CD14-positive monocyte (primary cell): Measurements from ENCODE around the gene HHEX. TPM values are rescaled to one million over a fixed set of nuclear protein-coding genes. Genes with fewer than 3 reads are reported as not detected.

Source experiments
- DNase-seq, 3 donors: peaks; one replicate each; pipeline ENCODE4 v3.0.0-alpha.2; 2011 to 2022
- H2AFZ ChIP-seq: 2 replicates; pipeline ENCODE4 v1.6.0; 2012; ENCODE audit warnings: mild to moderate bottlenecking, low read depth, low read length, inconsistent platforms; ENCODE audit not compliant: insufficient read depth, poor library complexity, severe bottlenecking
- H3K27ac ChIP-seq, 2 donors: 1 replicate in 1 of 2; 2 replicates in 1 of 2; pipeline ENCODE4 v1.5.1; 2012 to 2013; ENCODE audit warnings: low read length in 2 of 2, control low read depth in 1 of 2, inconsistent platforms in 1 of 2, low read depth in 1 of 2, mild to moderate bottlenecking in 1 of 2
- H3K27me3 ChIP-seq, 2 donors: one replicate each; pipeline versions ENCODE4 v1.6.0 to v1.6.1; 2011 to 2013; ENCODE audit warnings: low read length in 2 of 2; ENCODE audit not compliant: control insufficient read depth in 2 of 2, insufficient read depth in 2 of 2
- H3K36me3 ChIP-seq, 2 donors: replicated peaks in 1 of 2; 1 replicate in 1 of 2; 2 replicates in 1 of 2; pipeline versions ENCODE4 v1.5.1 to v1.6.1; 2012 to 2013; ENCODE audit warnings: low read length in 2 of 2, control low read depth in 1 of 2, inconsistent platforms in 1 of 2, mild to moderate bottlenecking in 1 of 2; ENCODE audit not compliant: insufficient read depth in 2 of 2, control insufficient read depth in 1 of 2
- H3K4me1 ChIP-seq, 2 donors: 1 replicate in 1 of 2; 2 replicates in 1 of 2; pipeline versions ENCODE4 v1.5.1 to v1.6.1; 2012 to 2013; ENCODE audit warnings: low read length in 2 of 2, control low read depth in 1 of 2, inconsistent platforms in 1 of 2, mild to moderate bottlenecking in 1 of 2, moderate library complexity in 1 of 2; ENCODE audit not compliant: insufficient read depth in 2 of 2, control insufficient read depth in 1 of 2
- H3K4me2 ChIP-seq: replicated peaks from 2 replicates; pipeline ENCODE3; 2012; ENCODE audit warnings: low read length, moderate library complexity, mild to moderate bottlenecking; ENCODE audit not compliant: poor library complexity, severe bottlenecking; ENCODE audit errors: extremely low read depth
- H3K4me3 ChIP-seq, 3 experiments: fragments of 200-600 bp in 1 of 3; sonication (generic) in 1 of 3; replicated peaks in 1 of 3; 1 replicate in 2 of 3; 2 replicates in 1 of 3; pipeline ENCODE4 v1.5.1; 2011 to 2013; ENCODE audit warnings: low read length in 3 of 3, mild to moderate bottlenecking in 3 of 3, control low read depth in 2 of 3, low read depth in 2 of 3, inconsistent platforms in 1 of 3, moderate library complexity in 1 of 3
- H3K79me2 ChIP-seq: 2 replicates; pipeline ENCODE4 v1.6.0; 2012; ENCODE audit warnings: mild to moderate bottlenecking, control low read depth, inconsistent platforms, low read length, moderate library complexity; ENCODE audit not compliant: insufficient read depth
- H3K9ac ChIP-seq: 2 replicates; pipeline ENCODE4 v1.6.0; 2017; ENCODE audit warnings: low read length, mild to moderate bottlenecking; ENCODE audit not compliant: insufficient read depth, poor library complexity, severe bottlenecking
- H3K9me3 ChIP-seq, 2 donors: replicated peaks in 1 of 2; 1 replicate in 1 of 2; 2 replicates in 1 of 2; pipeline versions ENCODE4 v1.5.1 to v1.6.1; 2012 to 2013; ENCODE audit warnings: low read length in 2 of 2, control low read depth in 1 of 2; ENCODE audit not compliant: control insufficient read depth in 1 of 2, insufficient read depth in 1 of 2
- H4K20me1 ChIP-seq: 2 replicates; pipeline ENCODE4 v1.6.0; 2012; ENCODE audit warnings: mild to moderate bottlenecking, low read length, control low read depth, moderate library complexity; ENCODE audit not compliant: insufficient read depth
- H3K27ac Mint-ChIP-seq, 7 donors: one replicate each; pipeline ENCODE4 v1.8.0; 2020; ENCODE audit warnings: mild to moderate bottlenecking in 7 of 7, mixed read lengths in 7 of 7, moderate library complexity in 6 of 7, inconsistent platforms in 2 of 7
- H3K27me3 Mint-ChIP-seq, 3 donors: one replicate each; pipeline ENCODE4 v1.8.0; 2021 to 2022; ENCODE audit warnings: low read depth in 3 of 3, mild to moderate bottlenecking in 3 of 3, mixed read lengths in 3 of 3, moderate library complexity in 3 of 3, inconsistent platforms in 1 of 3
- H3K36me3 Mint-ChIP-seq, 2 donors: one replicate each; pipeline ENCODE4 v1.8.0; 2020; ENCODE audit warnings: mixed read lengths in 2 of 2, inconsistent platforms in 1 of 2, mild to moderate bottlenecking in 1 of 2
- H3K4me1 Mint-ChIP-seq: one replicate; pipeline ENCODE4 v1.8.0; 2020; ENCODE audit warnings: mild to moderate bottlenecking, mixed read lengths
- H3K4me3 Mint-ChIP-seq, 2 donors: one replicate each; pipeline ENCODE4 v1.8.0; 2020; ENCODE audit warnings: mild to moderate bottlenecking in 2 of 2, mixed read lengths in 2 of 2, moderate library complexity in 1 of 2
- H3K9me3 Mint-ChIP-seq, 7 donors: one replicate each; pipeline ENCODE4 v1.8.0; 2020 to 2022; ENCODE audit warnings: mixed read lengths in 7 of 7, mild to moderate bottlenecking in 6 of 7, moderate library complexity in 6 of 7, inconsistent platforms in 2 of 7
- WGBS: methylation state at CpG from one replicate; pipeline ENCODE4 v1.1.5; 2013; ENCODE audit warnings: missing lambda C conversion rate; ENCODE audit not compliant: insufficient coverage; 5-methylcytosine and 5-hydroxymethylcytosine counted together
- intact Hi-C, 2 donors: fragments of 100-400 bp; cut with micrococcal nuclease; formaldehyde crosslinking; loops; one replicate each; pipeline versions ENCODE4 v1.15.0 to v1.15.1; 2023
- polyA plus RNA-seq, 3 donors: library from polyadenylated mRNA; depleted of rRNA in 1 of 3; unstranded in 2 of 3; stranded (reverse) in 1 of 3; fragments of 300-500 nt in 2 of 3; fragments of >200 nt in 1 of 3; fragmentation: Illumina TruSeq in 2 of 3; gene quantifications; 1 replicate in 2 of 3; 2 replicates in 1 of 3; pipeline ENCODE4 v1.2.3, GENCODE V29; 2012 to 2021
- TF ChIP-seq, protein P1 (sequence below): fragments of 200-600 bp; IDR thresholded peaks from one replicate; pipeline ENCODE4 v1.8.0; 2022; ENCODE audit warnings: antibody characterized with exemption, mild to moderate bottlenecking

Gene HHEX
- polyA plus RNA-seq, 3 donors: 33.6 to 54.6 (median 51.2) TPM

- peaks cover 15% of the 10 kb centered on the region in 2 donors for H3K36me3 ChIP-seq
- peak overlapping the region; percentile 95 for H2AFZ ChIP-seq
- peak overlapping the region; percentile 94 for H3K9ac ChIP-seq
- H3K9me3 ChIP-seq: no peaks in the 10 kb centered on the region
- Mint-ChIP-seq H3K9me3 (peaks cover 3 to 13% (median 7%) of the 10 kb centered on the region in 7 donors), H3K4me1 (peaks cover 65% of the 10 kb centered on the region), H3K27me3 (no peaks in the 10 kb centered on the region), H3K36me3 (peaks cover 23 to 37% of the 10 kb centered on the region in 2 donors), H3K4me3 (peak overlapping the region; percentile 95 to 96), H3K27ac (peak overlapping the region; percentile 86 to 93 (median 91))
- peaks cover 43% of the 10 kb centered on the region for H4K20me1 ChIP-seq
- no peak for DNase-seq
- TF ChIP-seq, protein P1, sequence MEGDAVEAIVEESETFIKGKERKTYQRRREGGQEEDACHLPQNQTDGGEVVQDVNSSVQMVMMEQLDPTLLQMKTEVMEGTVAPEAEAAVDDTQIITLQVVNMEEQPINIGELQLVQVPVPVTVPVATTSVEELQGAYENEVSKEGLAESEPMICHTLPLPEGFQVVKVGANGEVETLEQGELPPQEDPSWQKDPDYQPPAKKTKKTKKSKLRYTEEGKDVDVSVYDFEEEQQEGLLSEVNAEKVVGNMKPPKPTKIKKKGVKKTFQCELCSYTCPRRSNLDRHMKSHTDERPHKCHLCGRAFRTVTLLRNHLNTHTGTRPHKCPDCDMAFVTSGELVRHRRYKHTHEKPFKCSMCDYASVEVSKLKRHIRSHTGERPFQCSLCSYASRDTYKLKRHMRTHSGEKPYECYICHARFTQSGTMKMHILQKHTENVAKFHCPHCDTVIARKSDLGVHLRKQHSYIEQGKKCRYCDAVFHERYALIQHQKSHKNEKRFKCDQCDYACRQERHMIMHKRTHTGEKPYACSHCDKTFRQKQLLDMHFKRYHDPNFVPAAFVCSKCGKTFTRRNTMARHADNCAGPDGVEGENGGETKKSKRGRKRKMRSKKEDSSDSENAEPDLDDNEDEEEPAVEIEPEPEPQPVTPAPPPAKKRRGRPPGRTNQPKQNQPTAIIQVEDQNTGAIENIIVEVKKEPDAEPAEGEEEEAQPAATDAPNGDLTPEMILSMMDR: peak; percentile 17
- peak overlapping the region; percentile 51 to 92 (median 86) for H3K4me3 ChIP-seq
- H3K27ac ChIP-seq: peak overlapping the region; percentile 73 to 77
- H3K27me3 ChIP-seq: no peaks in the 10 kb centered on the region
- H3K4me1 ChIP-seq: peaks cover 25 to 44% of the 10 kb centered on the region in 2 donors
- WGBS: under 1% methylated on average over 63 of the region's 63 CpGs
- peak overlapping the region; percentile 98 for H3K4me2 ChIP-seq
- intact Hi-C loops: loop anchor here (10.0 kb wide), 2 partner anchors 94 to 826 kb away; partner anchors contain the start of gene KIF11 (in 1 of the 2)
- H3K79me2 ChIP-seq: peaks cover 80% of the 10 kb centered on the region
Measured at GRCh38 chr10:92688927-92689662, 660 bp upstream of the HHEX start.

GRCh38 chr10:92690211-92690914 lies 608 bp downstream of the HHEX start:
- H4K20me1 ChIP-seq: peaks cover 56% of the 10 kb centered on the region
- under 1% methylated on average over 70 of the region's 73 CpGs for WGBS
- peak overlapping the region; percentile 98 for H3K4me2 ChIP-seq
- peaks cover 33 to 49% of the 10 kb centered on the region in 2 donors for H3K36me3 Mint-ChIP-seq
- TF ChIP-seq, protein P1: no peak
- peaks cover 28 to 51% of the 10 kb centered on the region in 2 donors for H3K4me1 ChIP-seq
- H3K9me3 Mint-ChIP-seq: peaks cover 0 to 12% (median 5%) of the 10 kb centered on the region in 7 donors
- no peaks in the 10 kb centered on the region for H3K9me3 ChIP-seq
- H3K36me3 ChIP-seq: peaks cover 27 to 28% of the 10 kb centered on the region in 2 donors
- H3K4me3 ChIP-seq: peak overlapping the region; percentile 68 to 86 (median 82)
- peaks cover 88% of the 10 kb centered on the region for H3K79me2 ChIP-seq
- peak overlapping the region; percentile 70 for H2AFZ ChIP-seq
- H3K4me3 Mint-ChIP-seq: peak overlapping the region; percentile 97 to 100
- no peaks in the 10 kb centered on the region for H3K27me3 ChIP-seq
- peak; percentile 76 to 80 (median 79) for DNase-seq
- no peaks in the 10 kb centered on the region for H3K27me3 Mint-ChIP-seq
- peaks cover 68% of the 10 kb centered on the region for H3K4me1 Mint-ChIP-seq
- H3K27ac ChIP-seq: peak overlapping the region; percentile 79 to 93
- intact Hi-C loops: loop anchor here (2.0 to 10.0 kb wide), 4 partner anchors 64 to 157 kb away; partner anchors contain the start of genes EXOC6 (in 2 of the 2) and KIF11 (in 1 of the 2)
- peak overlapping the region; percentile 94 for H3K9ac ChIP-seq
- H3K27ac Mint-ChIP-seq: peak overlapping the region; percentile 95 to 98 (median 96)
